ENCODE measurements around the gene DENND6B. TPM values are rescaled to one million over a fixed set of nuclear protein-coding genes. Genes with fewer than 3 reads are reported as not detected.

DENND6B gene
- total RNA-seq, 3 donors from 2014 or later (not counting 1 experiment from before 2014, with no cell fraction given) = 3.1 to 5.0 (median 4.5) TPM

GRCh38 chr22:50300620-50301257 lies 26.1 kb downstream of the DENND6B start:
- no peak overlapping the region for H3K4me3 Mint-ChIP-seq
- no peaks in the 10 kb centered on the region for H3K36me3 Mint-ChIP-seq

GRCh38 chr22:50299785-50300619 lies 26.8 kb downstream of the DENND6B start:
- 54% methylated on average over 93 of the region's 93 CpGs for WGBS (ENCODE audit: insufficient coverage)
- Histone ChIP-seq H3K4me1 (ENCODE audit: control insufficient read depth, insufficient read depth, low read length) (peaks cover 44% of the 10 kb centered on the region), H3K36me3 (ENCODE audit: control insufficient read depth, insufficient read depth, low read length) (no peaks in the 10 kb centered on the region), H3K27me3 (ENCODE audit: control insufficient read depth, insufficient read depth, low read length) (no peaks in the 10 kb centered on the region), H3K27ac (ENCODE audit: low read length) (no peak overlapping the region), H3K4me3 (ENCODE audit: low read length) (no peak overlapping the region), H3K9me3 (ENCODE audit: control insufficient read depth, insufficient read depth, low read length) (no peaks in the 10 kb centered on the region)
- DNase-seq (no peak), ATAC-seq (no peak)
- intact Hi-C loops (cut with micrococcal nuclease) = no loop called here
- Mint-ChIP-seq H3K36me3 (no peaks in the 10 kb centered on the region), H3K27me3 (ENCODE audit: low read depth in 2 of 2) (peaks cover 0 to 17% of the 10 kb centered on the region in 2 donors), H3K4me1 (peaks cover 0 to 5% of the 10 kb centered on the region in 2 donors), H3K4me3 (no peak overlapping the region), H3K9me3 (no peaks in the 10 kb centered on the region), H3K27ac (no peak overlapping the region)
- TF ChIP-seq CTCF (IDR thresholded peaks at IDR 0.05) = no peak

More at GRCh38 chr22:50300620-50301257, 26.1 kb downstream of the DENND6B start:
- intact Hi-C loops (cut with micrococcal nuclease) = no loop called here
- H3K9me3 ChIP-seq (ENCODE audit: control insufficient read depth, insufficient read depth, low read length) = no peaks in the 10 kb centered on the region
- H3K27me3 ChIP-seq (ENCODE audit: control insufficient read depth, insufficient read depth, low read length) = peaks cover 6% of the 10 kb centered on the region
- Mint-ChIP-seq H3K9me3 (no peaks in the 10 kb centered on the region), H3K27me3 (ENCODE audit: low read depth in 2 of 2) (peaks cover 0 to 22% of the 10 kb centered on the region in 2 donors), H3K27ac (no peak overlapping the region), H3K4me1 (peaks cover 0 to 5% of the 10 kb centered on the region in 2 donors)
- WGBS (ENCODE audit: insufficient coverage) = 88% methylated on average over 14 of the region's 14 CpGs
- H3K4me1 ChIP-seq (ENCODE audit: control insufficient read depth, insufficient read depth, low read length) = peaks cover 51% of the 10 kb centered on the region
- DNase-seq (no peak), ATAC-seq (no peak)
- H3K27ac ChIP-seq (ENCODE audit: low read length) = no peak overlapping the region
- no peak overlapping the region for H3K4me3 ChIP-seq (ENCODE audit: low read length)
- no peaks in the 10 kb centered on the region for H3K36me3 ChIP-seq (ENCODE audit: control insufficient read depth, insufficient read depth, low read length)
- no peak for TF ChIP-seq CTCF (IDR thresholded peaks at IDR 0.05)

- peaks cover 38% of the 10 kb centered on the region for H3K4me1 ChIP-seq (ENCODE audit: control insufficient read depth, insufficient read depth, low read length)
- Mint-ChIP-seq H3K27me3 (ENCODE audit: low read depth in 2 of 2) (peaks cover 0 to 10% of the 10 kb centered on the region in 2 donors), H3K36me3 (no peaks in the 10 kb centered on the region), H3K27ac (no peak overlapping the region), H3K4me1 (peaks cover 0 to 1% of the 10 kb centered on the region in 2 donors), H3K9me3 (no peaks in the 10 kb centered on the region), H3K4me3 (peak overlapping the region; percentile 28)
- H3K27ac ChIP-seq (ENCODE audit: low read length) = no peak overlapping the region
- no peak overlapping the region for H3K4me3 ChIP-seq (ENCODE audit: low read length)
- intact Hi-C loops (cut with micrococcal nuclease) = no loop called here
- no peak for TF ChIP-seq CTCF (IDR thresholded peaks at IDR 0.05)
- H3K27me3 ChIP-seq (ENCODE audit: control insufficient read depth, insufficient read depth, low read length) = no peaks in the 10 kb centered on the region
- DNase-seq (no peak), ATAC-seq (peak in 1 of 3 donors; percentile 35)
- H3K36me3 ChIP-seq (ENCODE audit: control insufficient read depth, insufficient read depth, low read length) = no peaks in the 10 kb centered on the region
- no peaks in the 10 kb centered on the region for H3K9me3 ChIP-seq (ENCODE audit: control insufficient read depth, insufficient read depth, low read length)
- 47% methylated on average over 55 of the region's 59 CpGs for WGBS (ENCODE audit: insufficient coverage)
These were observed 27.7 kb downstream of the DENND6B start for GRCh38 chr22:50298937-50299784.

Data from natural killer cell (primary cell).